Activated T-cell treated with anti-CD3 and anti-CD28 coated beads, Interleukin-2, amount 50 U/mL, for 24 hours (primary cell): ENCODE data around the gene NEMP1.
"Not testable (repeated sequence)": the region's sequence is repeated elsewhere in the genome, so short reads cannot be mapped to it uniquely, and the experiment has no call there.

Source experiments
- DNase-seq: peaks from one replicate; pipeline ENCODE4 v3.0.0-alpha.2; 2020
- H3K27ac Mint-ChIP-seq: 2 replicates; pipeline ENCODE4 v1.8.0; 2020; ENCODE audit warnings: mild to moderate bottlenecking, mixed read lengths
- H3K27me3 Mint-ChIP-seq: 2 replicates; pipeline ENCODE4 v1.8.0; 2020; ENCODE audit warnings: mixed read lengths
- H3K36me3 Mint-ChIP-seq: 2 replicates; pipeline ENCODE4 v1.8.0; 2020; ENCODE audit warnings: low read depth, mixed read lengths
- H3K4me1 Mint-ChIP-seq: 2 replicates; pipeline ENCODE4 v1.8.0; 2020; ENCODE audit warnings: low read depth, mixed read lengths
- H3K4me3 Mint-ChIP-seq: 2 replicates; pipeline ENCODE4 v1.8.0; 2020; ENCODE audit warnings: mild to moderate bottlenecking, moderate library complexity, mixed read lengths
- H3K9me3 Mint-ChIP-seq: 2 replicates; pipeline ENCODE4 v1.8.0; 2020; ENCODE audit warnings: mixed read lengths

The NEMP1 gene

DNA sequence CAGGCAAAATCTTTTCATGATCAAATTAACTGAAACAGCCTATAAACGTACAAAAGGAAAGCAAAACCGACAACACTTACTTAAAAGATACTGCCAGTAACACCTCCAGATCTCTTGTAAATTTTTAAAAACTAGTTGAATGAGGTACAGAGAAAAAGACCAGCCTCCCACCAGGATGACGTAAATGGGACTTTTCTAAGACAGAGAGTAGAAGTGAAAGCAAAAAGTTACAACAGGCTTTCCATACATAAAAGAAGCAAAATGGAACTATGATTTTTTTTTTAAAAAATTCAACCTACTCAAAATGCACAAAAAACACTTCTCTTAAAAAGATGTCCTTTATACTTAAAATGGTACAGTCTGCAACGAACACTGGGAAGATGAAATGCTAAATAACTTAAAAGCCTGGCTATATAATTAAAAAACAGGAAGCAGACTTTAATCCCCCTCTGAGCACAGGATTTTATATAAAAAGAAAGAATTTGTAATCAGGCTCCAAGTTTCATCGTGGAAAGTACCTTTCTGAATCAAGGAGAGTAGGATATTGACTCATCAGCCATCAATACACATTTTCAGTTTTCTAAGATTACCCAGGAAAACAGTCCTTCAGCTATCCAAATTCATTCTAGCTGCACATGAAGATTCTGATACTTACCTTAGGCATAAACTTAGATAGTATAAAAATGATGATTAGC, 14.5 kb downstream of the NEMP1 start:
- Mint-ChIP-seq H3K36me3 (peaks cover 86% of the 10 kb centered on the region), H3K27me3 (no peaks in the 10 kb centered on the region), H3K4me1 (peaks cover 70% of the 10 kb centered on the region), H3K9me3 (peaks cover 6% of the 10 kb centered on the region), H3K27ac (peak overlapping the region; percentile 96), H3K4me3 (peak overlapping the region; percentile 78)
- DNase-seq, result no peak

DNA sequence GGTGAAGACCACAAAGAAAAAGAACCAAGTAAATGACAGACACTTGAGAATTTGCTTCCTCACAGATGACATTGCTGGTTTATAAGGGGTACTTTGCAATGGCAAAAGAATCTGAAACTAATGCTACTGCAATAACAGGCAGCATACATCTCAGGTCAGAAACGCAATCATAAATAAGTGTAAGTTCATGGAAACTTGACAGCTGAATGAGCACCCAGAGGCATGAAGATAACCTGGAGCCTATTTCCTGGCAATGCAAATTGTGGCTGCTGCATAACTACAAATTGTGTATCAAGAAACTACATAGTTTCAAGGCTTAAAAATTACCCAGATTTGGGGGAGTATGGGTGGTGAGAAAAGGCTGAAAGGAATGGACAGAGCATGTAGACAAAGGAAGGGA, 20.1 kb downstream of the NEMP1 start:
- Mint-ChIP-seq H3K4me1 (peaks cover 40% of the 10 kb centered on the region), H3K27ac (peak overlapping the region; percentile 69), H3K4me3 (no peak overlapping the region), H3K27me3 (no peaks in the 10 kb centered on the region), H3K36me3 (peaks cover 92% of the 10 kb centered on the region), H3K9me3 (no peaks in the 10 kb centered on the region)
- no peak for DNase-seq

DNA sequence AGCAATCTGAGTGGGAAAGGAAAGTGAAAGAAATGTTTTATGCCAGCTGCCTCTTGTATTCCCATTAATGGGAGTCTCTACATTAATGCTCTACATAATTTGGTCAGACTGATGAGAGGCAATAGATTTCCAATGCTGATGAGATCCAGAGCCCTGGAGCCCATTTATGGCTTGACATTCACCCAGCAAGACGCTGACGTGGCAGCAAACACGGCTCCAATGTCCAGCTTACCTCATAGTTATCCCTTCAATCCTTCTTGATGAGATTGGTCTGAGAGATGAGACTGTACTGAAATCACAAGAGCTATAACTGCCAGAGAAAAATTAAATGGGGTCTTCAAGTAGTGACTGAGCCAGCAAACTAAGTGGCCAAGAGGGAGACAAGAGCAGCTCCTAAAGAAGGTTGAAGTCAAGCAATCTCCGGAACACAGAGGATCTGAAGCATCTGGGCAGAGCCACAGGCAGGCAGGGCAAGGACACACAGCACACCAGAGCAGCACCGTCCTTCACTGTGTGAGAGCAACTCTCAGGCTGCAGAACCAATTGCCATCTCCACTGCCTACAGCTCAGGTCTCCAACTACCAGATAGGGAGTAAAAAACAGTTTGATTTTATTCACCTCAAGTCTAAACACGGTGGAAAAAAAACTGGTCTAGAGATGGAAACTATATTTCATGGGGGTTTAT, 21.4 kb downstream of the NEMP1 start:
- Mint-ChIP-seq H3K27ac (peak overlapping the region; percentile 16), H3K27me3 (no peaks in the 10 kb centered on the region), H3K4me1 (peaks cover 31% of the 10 kb centered on the region), H3K36me3 (peaks cover 90% of the 10 kb centered on the region), H3K4me3 (no peak overlapping the region), H3K9me3 (no peaks in the 10 kb centered on the region)
- DNase-seq, result no peak

DNA sequence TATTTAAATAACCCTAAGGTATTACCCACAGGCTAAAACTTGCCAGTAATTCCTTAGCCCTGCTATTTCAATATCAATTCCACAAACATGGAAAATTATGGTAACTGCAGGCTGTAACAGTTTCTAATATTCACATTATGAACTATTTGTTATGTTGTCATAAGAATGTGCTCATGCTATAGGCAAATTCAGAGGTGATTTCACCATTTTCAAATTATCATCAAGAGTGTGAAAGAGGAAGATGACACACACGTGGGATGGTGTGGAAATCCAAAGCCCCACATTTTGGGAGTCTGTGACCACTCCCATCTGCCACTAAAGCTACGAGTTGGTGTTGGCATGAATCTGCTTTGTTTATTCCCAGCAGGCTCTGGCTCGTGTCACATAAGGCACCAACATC, 22.8 kb downstream of the NEMP1 start:
- H3K36me3 Mint-ChIP-seq, result peaks cover 80% of the 10 kb centered on the region

DNA sequence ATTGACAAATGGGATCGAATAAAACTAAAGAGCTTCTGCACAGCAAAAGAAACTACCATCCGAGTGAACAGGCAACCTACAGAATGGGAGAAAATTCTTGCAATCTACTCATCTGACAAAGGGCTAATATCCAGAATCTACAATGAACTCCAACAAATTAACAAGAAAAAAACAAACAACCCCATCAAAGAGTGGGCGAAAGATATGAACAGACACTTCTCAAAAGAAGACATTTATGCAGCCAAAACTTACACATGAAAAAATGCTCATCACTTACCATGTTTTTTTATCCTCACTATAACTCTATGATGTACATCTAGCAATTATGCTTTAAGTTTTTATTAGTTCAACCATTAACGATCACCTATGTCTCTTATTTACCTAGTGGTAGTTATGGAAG, 24.7 kb downstream of the NEMP1 start:
- not testable (repeated sequence) for DNase-seq, H3K4me3 Mint-ChIP-seq, H3K9me3 Mint-ChIP-seq, H3K27me3 Mint-ChIP-seq, H3K27ac Mint-ChIP-seq
- H3K4me1 Mint-ChIP-seq, result peaks cover 22% of the 10 kb centered on the region
- H3K36me3 Mint-ChIP-seq, result peaks cover 60% of the 10 kb centered on the region

More for the DNA sequence above, 22.8 kb downstream of the NEMP1 start:
- Mint-ChIP-seq H3K4me1 (peaks cover 27% of the 10 kb centered on the region), H3K9me3 (no peaks in the 10 kb centered on the region), H3K27me3 (no peaks in the 10 kb centered on the region), H3K4me3 (no peak overlapping the region), H3K27ac (no peak overlapping the region)
- no peak for DNase-seq

DNA sequence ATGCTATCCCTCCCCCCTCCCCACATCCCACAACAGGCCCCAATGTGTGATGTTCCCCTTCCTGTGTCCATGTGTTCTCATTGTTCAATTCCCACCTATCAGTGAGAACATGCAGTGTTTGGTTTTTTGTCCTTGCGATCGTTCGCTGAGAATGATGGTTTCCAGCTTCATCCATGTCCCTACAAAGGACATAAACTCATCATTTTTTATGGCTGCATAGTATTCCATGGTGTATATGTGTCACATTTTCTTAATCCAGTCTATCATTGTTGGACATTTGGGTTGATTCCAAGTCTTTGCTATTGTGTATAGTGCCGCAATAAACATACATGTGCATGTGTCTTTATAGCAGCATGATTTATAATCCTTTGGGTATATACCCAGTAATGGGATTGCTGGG, 25.4 kb downstream of the NEMP1 start:
- H3K27ac Mint-ChIP-seq, H3K4me3 Mint-ChIP-seq, H3K9me3 Mint-ChIP-seq, DNase-seq, H3K27me3 Mint-ChIP-seq: not testable (repeated sequence)
- peaks cover 53% of the 10 kb centered on the region for H3K36me3 Mint-ChIP-seq
- H3K4me1 Mint-ChIP-seq, result peaks cover 24% of the 10 kb centered on the region

DNA sequence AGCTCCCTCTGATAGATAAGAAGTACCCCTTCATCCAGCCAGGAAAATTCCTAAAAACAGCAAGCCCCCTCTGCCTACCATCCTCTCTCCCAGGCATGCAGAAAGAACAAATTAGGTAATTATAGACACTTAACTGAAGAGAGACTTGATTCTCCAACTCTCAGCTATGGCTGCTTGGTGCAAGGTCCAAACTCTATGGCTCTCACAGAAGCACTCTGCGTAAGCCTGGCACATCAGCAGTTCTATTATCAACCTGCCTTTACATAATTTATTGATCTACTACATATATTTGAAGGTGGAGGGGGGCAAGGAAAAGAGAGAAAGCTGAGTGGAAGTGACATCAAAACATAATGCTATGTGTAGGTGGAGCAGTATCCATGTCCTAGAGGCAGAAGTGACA, 27.6 kb downstream of the NEMP1 start:
- Mint-ChIP-seq H3K36me3 (peaks cover 31% of the 10 kb centered on the region), H3K4me3 (no peak overlapping the region), H3K9me3 (no peaks in the 10 kb centered on the region), H3K27me3 (no peaks in the 10 kb centered on the region), H3K4me1 (peaks cover 34% of the 10 kb centered on the region), H3K27ac (no peak overlapping the region)
- DNase-seq, result no peak

DNA sequence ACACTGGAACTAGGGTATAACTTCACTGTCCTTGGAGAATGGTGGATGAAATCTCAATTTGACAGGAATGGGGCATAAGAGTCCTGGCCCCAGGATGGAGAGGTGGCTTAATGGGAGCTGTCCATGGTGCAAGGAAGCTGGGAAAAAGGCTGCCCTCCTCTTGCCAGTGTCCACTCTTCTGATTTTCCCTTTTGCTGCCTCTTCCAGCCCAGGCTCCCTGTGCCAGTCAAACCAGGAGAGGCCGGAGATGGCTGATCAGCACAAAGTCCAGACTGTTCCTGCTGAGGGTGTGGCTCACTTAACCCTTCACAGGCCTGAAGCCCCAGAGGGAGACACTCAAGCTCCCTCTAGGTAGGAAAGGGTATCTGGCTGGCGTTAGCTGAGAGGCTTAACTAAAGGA, 28.7 kb downstream of the NEMP1 start, which contains the start of gene MYO1A:
Gene MYO1A (minus strand): TSS at position 240 of the 400 bp plus-strand sequence. CDS start 1,806 bp downstream, outside the sequence.
- no peak for DNase-seq
- Mint-ChIP-seq H3K9me3 (no peaks in the 10 kb centered on the region), H3K27ac (no peak within 1 kb of the TSS), H3K4me3 (no peak within 1 kb of the TSS), H3K4me1 (peaks cover 38% of the 10 kb centered on the region), H3K27me3 (no peaks in the 10 kb centered on the region), H3K36me3 (peaks cover 23% of the 10 kb centered on the region)

DNA sequence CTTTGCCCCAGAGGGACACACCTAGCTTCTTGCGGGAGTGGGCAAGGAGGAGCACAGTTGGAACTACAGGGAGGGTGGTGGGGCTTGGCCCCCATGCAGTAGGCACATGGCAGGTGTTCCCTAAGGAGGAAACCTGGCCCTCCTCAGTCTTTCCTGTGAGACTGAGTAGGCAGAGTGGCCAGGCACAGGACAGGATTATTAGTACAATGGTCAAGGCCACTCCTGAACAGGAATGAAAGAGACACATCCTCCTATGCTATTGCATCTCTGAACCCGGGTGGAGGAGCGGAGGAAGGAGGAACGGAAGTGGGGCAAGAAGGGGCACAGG, 29.5 kb downstream of the NEMP1 start:
- H3K36me3 Mint-ChIP-seq, result peaks cover 16% of the 10 kb centered on the region
- H3K9me3 Mint-ChIP-seq, result no peaks in the 10 kb centered on the region
- no peaks in the 10 kb centered on the region for H3K27me3 Mint-ChIP-seq
- H3K4me3 Mint-ChIP-seq, result no peak overlapping the region
- H3K27ac Mint-ChIP-seq, result no peak overlapping the region
- DNase-seq, result no peak
- peaks cover 38% of the 10 kb centered on the region for H3K4me1 Mint-ChIP-seq

DNA sequence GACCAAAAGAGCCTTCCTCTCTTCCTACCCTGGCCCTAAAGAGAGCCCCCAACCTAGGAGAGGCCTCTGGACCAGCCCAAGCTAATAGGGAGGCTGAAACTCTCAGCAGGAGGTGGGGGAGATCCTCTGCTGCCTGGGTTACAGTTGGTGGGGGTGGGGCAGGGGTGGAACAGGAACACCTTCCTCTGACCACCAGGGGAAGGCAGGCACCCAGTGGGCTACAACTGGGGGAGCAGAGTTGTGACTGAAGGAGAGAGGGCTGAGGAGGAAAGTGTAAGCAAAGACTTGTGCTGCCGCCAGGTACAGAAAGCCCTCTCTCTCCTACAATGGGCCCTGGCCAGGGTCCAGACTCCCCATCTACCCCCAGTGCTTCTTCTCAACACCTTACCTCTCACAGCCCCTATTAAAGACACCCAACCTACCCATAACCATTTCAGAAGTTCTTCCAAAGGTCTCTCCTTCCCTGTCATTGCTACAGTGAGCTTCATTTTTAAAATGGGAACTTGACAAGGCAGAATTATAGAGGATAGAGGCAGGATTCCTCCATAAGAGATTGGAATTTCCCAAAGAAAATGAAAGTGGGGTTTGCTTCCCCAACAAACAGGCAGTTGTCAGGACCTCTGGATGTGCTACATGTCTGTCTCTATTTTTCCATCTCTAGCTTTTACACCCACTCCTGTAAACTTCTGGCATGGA, 30.0 kb downstream of the NEMP1 start:
- H3K9me3 Mint-ChIP-seq, result no peaks in the 10 kb centered on the region
- H3K36me3 Mint-ChIP-seq, result peaks cover 11% of the 10 kb centered on the region
- no peaks in the 10 kb centered on the region for H3K27me3 Mint-ChIP-seq
- H3K4me1 Mint-ChIP-seq, result peaks cover 38% of the 10 kb centered on the region
- peak overlapping the region; percentile 81 for H3K27ac Mint-ChIP-seq
- no peak overlapping the region for H3K4me3 Mint-ChIP-seq
- DNase-seq, result no peak

DNA sequence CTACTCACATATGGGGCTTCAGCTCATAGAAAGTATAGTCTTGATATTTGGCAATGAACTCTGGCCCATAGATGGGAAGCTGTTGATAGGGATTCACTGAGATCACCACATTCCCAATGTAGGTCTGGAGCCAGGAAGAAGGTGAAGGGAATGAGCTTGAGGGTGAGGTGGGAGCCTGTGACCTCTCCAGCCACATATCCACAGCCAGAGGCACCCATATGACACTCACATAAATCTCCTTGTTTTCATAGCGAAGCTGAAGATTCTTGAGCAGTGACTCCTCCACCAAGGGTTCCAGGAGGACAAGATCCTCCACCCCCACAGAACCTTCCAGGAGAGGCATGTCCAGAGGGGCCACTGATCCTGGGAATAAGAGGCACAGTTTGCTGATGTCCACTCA, 30.6 kb downstream of the NEMP1 start:
- no peak overlapping the region for H3K4me3 Mint-ChIP-seq
- H3K27me3 Mint-ChIP-seq, result no peaks in the 10 kb centered on the region
- H3K9me3 Mint-ChIP-seq, result no peaks in the 10 kb centered on the region
- no peak for DNase-seq
- peaks cover 38% of the 10 kb centered on the region for H3K4me1 Mint-ChIP-seq
- peaks cover 5% of the 10 kb centered on the region for H3K36me3 Mint-ChIP-seq
- H3K27ac Mint-ChIP-seq, result peak overlapping the region; percentile 81

DNA sequence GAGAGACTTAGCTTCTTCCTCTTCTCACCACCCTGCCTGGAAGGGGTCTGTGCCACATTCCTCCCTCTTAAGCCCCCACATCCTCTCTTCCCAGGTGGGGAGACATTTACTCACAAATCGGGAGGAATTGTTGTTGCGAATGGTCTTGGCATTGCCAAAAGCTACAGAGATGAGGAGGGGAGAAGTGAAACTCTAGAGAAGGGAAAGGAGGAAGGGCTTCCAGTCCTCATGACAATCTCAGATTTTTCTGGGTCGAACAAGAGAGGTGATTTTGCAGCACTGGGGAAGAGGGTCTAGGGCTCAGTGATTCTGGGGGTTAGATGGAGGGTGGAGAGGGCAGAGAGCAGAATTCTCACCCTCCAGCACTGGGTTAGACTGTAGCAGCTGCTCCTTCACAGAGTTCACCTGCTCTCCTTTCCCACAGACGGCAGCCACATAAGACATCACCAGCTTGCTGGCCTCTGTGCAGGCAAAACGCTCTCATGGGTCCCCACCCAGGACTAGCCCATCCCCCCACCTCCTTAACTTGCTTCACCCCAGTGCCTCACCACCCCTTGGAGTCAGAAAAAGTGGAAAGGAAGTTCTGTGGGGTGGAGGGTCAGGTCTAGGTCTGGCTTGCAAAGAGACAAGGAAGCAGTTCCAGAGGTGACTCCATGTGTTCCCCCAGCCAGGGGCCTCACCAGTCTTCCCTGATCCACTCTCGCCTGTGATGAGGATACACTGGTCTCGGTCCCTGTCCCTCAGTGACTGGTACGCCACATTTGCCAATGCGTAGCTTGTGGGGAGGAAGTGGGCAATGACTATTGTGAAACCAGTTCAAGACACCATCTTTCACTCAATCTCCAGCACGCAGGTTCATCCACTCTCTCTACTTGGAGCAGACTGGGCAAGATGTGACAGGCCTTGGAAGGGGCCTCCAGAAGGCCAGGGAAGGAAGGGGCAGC, 31.4 kb downstream of the NEMP1 start:
- Mint-ChIP-seq H3K27ac (peak overlapping the region; percentile 81), H3K9me3 (no peaks in the 10 kb centered on the region), H3K4me1 (peaks cover 38% of the 10 kb centered on the region), H3K36me3 (no peaks in the 10 kb centered on the region), H3K27me3 (no peaks in the 10 kb centered on the region), H3K4me3 (peak overlapping the region; percentile 23)
- peak; percentile 68 for DNase-seq

DNA sequence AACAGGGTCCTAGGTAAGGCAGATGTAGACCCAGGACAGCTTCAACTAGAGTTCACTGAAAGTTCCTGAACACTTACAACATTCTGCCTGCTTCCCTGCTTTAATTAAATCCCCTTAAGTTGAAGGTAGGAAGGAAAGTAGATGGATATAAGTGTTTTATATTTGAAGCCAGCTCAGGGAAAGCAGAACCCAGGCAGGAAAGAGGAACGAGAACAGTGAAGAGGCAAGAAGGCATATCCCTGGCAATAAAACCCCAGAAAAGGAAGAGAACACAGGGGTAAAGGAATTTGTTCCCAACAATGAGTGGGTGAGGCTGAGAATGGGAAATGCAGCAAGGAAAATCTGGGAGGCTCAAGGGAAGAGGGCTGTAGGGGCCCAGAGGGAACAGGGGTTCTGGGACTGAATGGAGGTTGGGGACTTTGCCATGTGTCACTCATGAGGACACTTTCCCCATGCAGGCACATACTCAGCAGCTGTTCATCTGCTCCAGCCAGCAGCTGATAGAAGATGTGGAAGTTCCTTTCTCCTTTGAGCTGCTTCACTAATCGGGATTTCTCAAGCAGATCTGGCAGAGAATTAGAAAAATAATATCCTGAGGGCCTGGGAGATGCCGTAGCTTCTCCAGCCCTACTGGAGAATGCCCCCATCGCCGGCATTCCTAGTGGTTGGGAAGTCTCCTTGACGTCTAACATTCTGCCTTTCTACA, 32.4 kb downstream of the NEMP1 start:
- H3K36me3 Mint-ChIP-seq, result no peaks in the 10 kb centered on the region
- H3K4me1 Mint-ChIP-seq, result peaks cover 38% of the 10 kb centered on the region
- no peak overlapping the region for H3K4me3 Mint-ChIP-seq
- H3K27me3 Mint-ChIP-seq, result no peaks in the 10 kb centered on the region
- no peak overlapping the region for H3K27ac Mint-ChIP-seq
- no peaks in the 10 kb centered on the region for H3K9me3 Mint-ChIP-seq
- DNase-seq, result no peak

DNA sequence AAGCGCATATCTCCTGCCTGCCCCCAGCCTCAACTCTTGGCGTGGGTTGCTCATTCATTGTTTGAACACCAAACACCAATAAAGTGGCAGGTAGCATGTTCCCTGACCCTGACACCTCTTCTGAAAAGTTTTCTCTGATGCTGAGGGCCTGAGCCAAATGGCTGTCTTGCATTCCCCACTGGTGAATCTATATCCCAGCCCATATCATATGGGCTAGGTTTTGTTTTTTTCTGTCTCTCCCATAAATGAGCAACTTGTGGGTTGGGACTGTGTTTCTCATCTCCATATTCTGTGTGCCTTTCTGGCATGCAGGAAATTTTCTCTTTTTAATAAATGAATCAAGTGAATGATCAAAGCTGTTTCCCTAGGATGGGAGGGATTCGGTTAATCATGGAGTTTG, 33.7 kb downstream of the NEMP1 start:
- no peak for DNase-seq
- H3K9me3 Mint-ChIP-seq, result no peaks in the 10 kb centered on the region
- no peaks in the 10 kb centered on the region for H3K27me3 Mint-ChIP-seq
- H3K27ac Mint-ChIP-seq, result no peak overlapping the region
- H3K4me3 Mint-ChIP-seq, result no peak overlapping the region
- H3K36me3 Mint-ChIP-seq, result no peaks in the 10 kb centered on the region
- H3K4me1 Mint-ChIP-seq, result peaks cover 36% of the 10 kb centered on the region
